HL-60/S4 treated with retinoic acid at 250 ng/mL for 4 days and 3 days (cell line): ENCODE measurements around the gene GRIP2.

ENCODE experiments used
- in situ Hi-C: fragments of 300-500 bp; cut with MboI; formaldehyde crosslinking; loops from 2 replicates; pipeline ENCODE4 v1.7.0; 2022; ENCODE audit warnings: low sequenced_read_pairs

Gene GRIP2

GRCh38 chr3:14441240-14441919, 98.8 kb downstream of the GRIP2 start:
- in situ Hi-C loops, result no loop called here

GRCh38 chr3:14440531-14441239, 99.5 kb downstream of the GRIP2 start:
- in situ Hi-C loops, result no loop called here

GRCh38 chr3:14440168-14440518, 100.0 kb downstream of the GRIP2 start:
- in situ Hi-C loops, result no loop called here

GRCh38 chr3:14439501-14440167, 100.5 kb downstream of the GRIP2 start:
- in situ Hi-C loops, result no loop called here
